MCF 10A (cell line): ENCODE measurements around the gene ZNF791. TPM values are rescaled to one million over a fixed set of nuclear protein-coding genes. Genes with fewer than 3 reads are reported as not detected.

Experiments
- BruUV-seq: library from RNA; stranded (reverse); fragments of 400-500 nt; replicated peaks from 2 replicates; lab custom pipeline; 2021; lab: Mats Ljungman, UMichigan
- CTCF ChIA-PET: fragments of 300-600 bp; sonication (Branson Sonifier 250); formaldehyde crosslinking; extraction: SDS; loops from one replicate; lab custom pipeline; 2021; ENCODE audit warnings: antibody characterized with exemption, inconsistent platforms; lab: Yijun Ruan, JAX
- POLR2A ChIA-PET: fragments of 300-600, 350-650 bp; sonication (Branson Sonifier 250); formaldehyde crosslinking; extraction: SDS; loops from one replicate; lab custom pipeline; 2020; ENCODE audit warnings: antibody characterized with exemption, inconsistent platforms; lab: Yijun Ruan, JAX
- DNase-seq: peaks from one replicate; pipeline ENCODE4 v3.0.0-alpha.2; 2018; ENCODE audit not compliant: unreplicated experiment
- H3K27ac Mint-ChIP-seq: one replicate; pipeline ENCODE4 v1.8.0; 2022; ENCODE audit warnings: mild to moderate bottlenecking, low read depth, mixed read lengths; ENCODE audit not compliant: unreplicated experiment
- H3K27me3 Mint-ChIP-seq: one replicate; pipeline ENCODE4 v1.8.0; 2022; ENCODE audit warnings: mixed read lengths; ENCODE audit not compliant: insufficient read depth, unreplicated experiment
- H3K36me3 Mint-ChIP-seq: one replicate; pipeline ENCODE4 v1.8.0; 2022; ENCODE audit warnings: mild to moderate bottlenecking, moderate library complexity, mixed read lengths; ENCODE audit not compliant: insufficient read depth, unreplicated experiment
- H3K4me1 Mint-ChIP-seq: one replicate; pipeline ENCODE4 v1.8.0; 2022; ENCODE audit warnings: mixed read lengths; ENCODE audit not compliant: insufficient read depth, unreplicated experiment
- H3K4me3 Mint-ChIP-seq: one replicate; pipeline ENCODE4 v1.8.0; 2022; ENCODE audit warnings: mild to moderate bottlenecking, moderate library complexity, mixed read lengths; ENCODE audit not compliant: unreplicated experiment
- H3K9me3 Mint-ChIP-seq: one replicate; pipeline ENCODE4 v1.8.0; 2022; ENCODE audit warnings: mixed read lengths; ENCODE audit not compliant: unreplicated experiment
- CTCF ChIP-seq: fragments of 200-600 bp; IDR thresholded peaks from one replicate; pipeline ENCODE4 v1.8.0; 2022; ENCODE audit warnings: antibody characterized with exemption, mild to moderate bottlenecking; ENCODE audit not compliant: unreplicated experiment
- intact Hi-C: fragments of 100-400 bp; cut with micrococcal nuclease; formaldehyde crosslinking; loops from 2 replicates; pipeline ENCODE4 v1.14.1; 2022
- total RNA-seq: library from RNA; stranded (reverse); gene quantifications from 2 replicates; pipeline ENCODE4 v1.2.3, GENCODE V29; 2022

The ZNF791 gene
- total RNA-seq, 1 experiment from 2014 or later = 23.7 TPM

- ChIA-PET POLR2A (interaction anchor here (0.6 to 2.4 kb wide), 10 partner anchors 10 to 1579 kb away, joined by 3 to 23 read pairs (median 4); partner anchors contain the start of genes DHPS, ZNF136, ZNF490 and ZNF709), CTCF (interaction anchor here (0.5 to 1.3 kb wide), 6 partner anchors 8 to 1799 kb away, joined by 3 to 4 read pairs (median 3); no protein-coding TSS in a partner anchor)
- H3K27me3 Mint-ChIP-seq = no peaks in the 10 kb centered on the region
These were observed 55.7 kb downstream of the ZNF791 start, which contains the start of the genes MAN2B1 and WDR83 for GRCh38 chr19:12666265-12667048. Gene MAN2B1 (minus strand): TSS chr19:12666742. CDS start chr19:12666701, 41 bp downstream. Gene WDR83 (plus strand): TSS chr19:12666807. CDS start chr19:12669791, 2,984 bp downstream.

GRCh38 chr19:12667731-12668302, 57.1 kb downstream of the ZNF791 start:
- H3K4me1 Mint-ChIP-seq = peaks cover 7% of the 10 kb centered on the region
- no peak for DNase-seq
- H3K36me3 Mint-ChIP-seq = peaks cover 48% of the 10 kb centered on the region
- intact Hi-C loops = loop anchor here (2.0 to 10.0 kb wide), 2 partner anchors 57 to 503 kb away; partner anchors contain the start of genes ZNF136, ZNF490 and ZNF791
- peak overlapping the region; percentile 100 for H3K27ac Mint-ChIP-seq
- TF ChIP-seq CTCF = no peak
- peak overlapping the region; percentile 92 for H3K4me3 Mint-ChIP-seq
- CTCF ChIA-PET = interaction anchor here (0.6 to 0.8 kb wide), 2 partner anchors 95 to 721 kb away, joined by 3 read pairs; no protein-coding TSS in a partner anchor
- no peaks in the 10 kb centered on the region for H3K9me3 Mint-ChIP-seq
- H3K27me3 Mint-ChIP-seq = no peaks in the 10 kb centered on the region
- POLR2A ChIA-PET = interaction anchor here (0.6 to 3.2 kb wide), 9 partner anchors 9 to 121 kb away, joined by 3 to 40 read pairs (median 7); partner anchors contain the start of genes DHPS, FBXW9, TNPO2 and ZNF490
- BruUV-seq = no TSS peak

More at GRCh38 chr19:12666265-12667048, 55.7 kb downstream of the ZNF791 start, which contains the start of the genes MAN2B1 and WDR83:
- intact Hi-C loops = loop anchor here (10.0 kb wide), 1 partner anchor 502 kb away; the partner anchor contains the start of gene ZNF136
- no peak for TF ChIP-seq CTCF
- no TSS peak for BruUV-seq
- Mint-ChIP-seq H3K4me1 (peaks cover 7% of the 10 kb centered on the region), H3K27ac (peak within 1 kb of the TSS; percentile 89), H3K4me3 (peak within 1 kb of the TSS; percentile 92), H3K9me3 (no peaks in the 10 kb centered on the region), H3K36me3 (peaks cover 50% of the 10 kb centered on the region)
- peak; percentile 78 for DNase-seq

GRCh38 chr19:12668346-12668745, 57.6 kb downstream of the ZNF791 start:
- peak overlapping the region; percentile 92 for H3K4me3 Mint-ChIP-seq
- CTCF ChIA-PET = interaction anchor here (0.6 kb wide), 2 partner anchors 103 to 721 kb away, joined by 3 to 4 read pairs; no protein-coding TSS in a partner anchor

More at GRCh38 chr19:12668346-12668745, 57.6 kb downstream of the ZNF791 start:
- H3K27ac Mint-ChIP-seq = peak overlapping the region; percentile 100
- no TSS peak for BruUV-seq
- H3K36me3 Mint-ChIP-seq = peaks cover 47% of the 10 kb centered on the region
- POLR2A ChIA-PET = interaction anchor here (0.6 to 3.2 kb wide), 11 partner anchors 9 to 134 kb away, joined by 3 to 40 read pairs (median 5); partner anchors contain the start of genes DHPS, FBXW9, TNPO2 and TRIR
- no peak for TF ChIP-seq CTCF
- no peak for DNase-seq
- H3K9me3 Mint-ChIP-seq = no peaks in the 10 kb centered on the region
- intact Hi-C loops = loop anchor here (2.0 to 10.0 kb wide), 2 partner anchors 58 to 504 kb away; partner anchors contain the start of genes ZNF136, ZNF490 and ZNF791
- H3K4me1 Mint-ChIP-seq = peaks cover 7% of the 10 kb centered on the region
- H3K27me3 Mint-ChIP-seq = no peaks in the 10 kb centered on the region
